ENCODE results near the gene DOCK11.

DOCK11 gene

DNA sequence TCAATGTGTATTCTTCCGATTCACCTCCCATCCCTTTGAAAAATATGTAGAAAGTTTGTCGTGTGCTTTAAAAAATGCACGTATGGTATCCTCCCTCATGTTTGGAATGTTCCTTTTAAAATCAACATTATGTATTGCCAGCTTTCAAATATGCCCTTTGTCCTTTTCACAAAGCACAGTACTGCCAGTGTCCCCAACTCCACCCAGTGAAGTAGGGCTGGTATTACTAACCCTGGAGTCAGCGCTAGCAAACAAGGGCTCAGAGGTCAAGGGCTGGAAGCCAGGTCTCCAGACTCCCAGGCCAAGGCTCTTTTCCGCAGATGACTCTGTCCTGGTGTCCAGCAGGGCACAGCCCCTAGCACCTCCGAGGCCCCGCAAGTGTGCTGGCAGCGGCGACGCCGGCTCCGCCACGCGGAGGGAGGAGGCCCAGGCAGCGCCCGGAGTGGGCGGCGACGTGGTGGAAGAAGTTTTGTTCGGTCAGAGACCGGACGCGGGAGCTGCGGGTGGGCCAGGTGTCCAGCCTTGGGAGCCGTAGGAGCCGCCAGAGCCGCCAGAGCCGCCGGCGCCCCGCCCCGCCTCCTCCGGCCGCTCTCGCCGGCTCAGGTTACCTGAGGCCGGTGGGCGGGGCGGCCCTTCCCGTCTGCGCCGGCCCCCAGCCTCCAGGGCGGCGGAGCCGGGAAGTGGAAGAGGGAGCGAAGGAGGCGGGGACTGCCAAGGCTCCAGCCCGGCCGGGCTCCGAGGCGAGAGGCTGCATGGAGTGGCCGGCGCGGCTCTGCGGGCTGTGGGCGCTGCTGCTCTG lies 231.5 kb downstream of the DOCK11 start, which contains the start of gene IL13RA1 (continued):
- TF ChIP-seq, protein P1, sequence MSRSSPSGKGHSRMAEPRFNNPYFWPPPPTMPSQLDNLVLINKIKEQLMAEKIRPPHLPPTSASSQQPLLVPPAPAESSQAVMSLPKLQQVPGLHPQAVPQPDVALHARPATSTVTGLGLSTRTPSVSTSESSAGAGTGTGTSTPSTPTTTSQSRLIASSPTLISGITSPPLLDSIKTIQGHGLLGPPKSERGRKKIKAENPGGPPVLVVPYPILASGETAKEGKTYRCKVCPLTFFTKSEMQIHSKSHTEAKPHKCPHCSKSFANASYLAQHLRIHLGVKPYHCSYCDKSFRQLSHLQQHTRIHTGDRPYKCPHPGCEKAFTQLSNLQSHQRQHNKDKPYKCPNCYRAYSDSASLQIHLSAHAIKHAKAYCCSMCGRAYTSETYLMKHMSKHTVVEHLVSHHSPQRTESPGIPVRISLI (tag by site-specific recombination; IDR thresholded peaks at IDR 0.05), result peak; percentile 74; the same call in 1 of the 2 replicates
- peak; percentile 44; the same call in 1 of the 2 replicates for TF ChIP-seq SP2 (tag by site-specific recombination; IDR thresholded peaks at IDR 0.05)
- TF ChIP-seq ZNF629 (tag by site-specific recombination; IDR thresholded peaks at IDR 0.05), result 0 out of 2 replicates have a peak, but pooled peaks have one; percentile 15
- TF ChIP-seq SCRT2 (tag by site-specific recombination; IDR thresholded peaks at IDR 0.05), result no peak
- TF ChIP-seq ZNF157 (tag by site-specific recombination; IDR thresholded peaks at IDR 0.05), result no peak
- TF ChIP-seq KLF7 (tag by site-specific recombination; IDR thresholded peaks at IDR 0.05; ENCODE audit: borderline replicate concordance), result no peak
- peak; percentile 98 for TF ChIP-seq ZNF610 (tag by site-specific recombination; IDR thresholded peaks at IDR 0.05; ENCODE audit: borderline replicate concordance)
- TF ChIP-seq, protein P2, sequence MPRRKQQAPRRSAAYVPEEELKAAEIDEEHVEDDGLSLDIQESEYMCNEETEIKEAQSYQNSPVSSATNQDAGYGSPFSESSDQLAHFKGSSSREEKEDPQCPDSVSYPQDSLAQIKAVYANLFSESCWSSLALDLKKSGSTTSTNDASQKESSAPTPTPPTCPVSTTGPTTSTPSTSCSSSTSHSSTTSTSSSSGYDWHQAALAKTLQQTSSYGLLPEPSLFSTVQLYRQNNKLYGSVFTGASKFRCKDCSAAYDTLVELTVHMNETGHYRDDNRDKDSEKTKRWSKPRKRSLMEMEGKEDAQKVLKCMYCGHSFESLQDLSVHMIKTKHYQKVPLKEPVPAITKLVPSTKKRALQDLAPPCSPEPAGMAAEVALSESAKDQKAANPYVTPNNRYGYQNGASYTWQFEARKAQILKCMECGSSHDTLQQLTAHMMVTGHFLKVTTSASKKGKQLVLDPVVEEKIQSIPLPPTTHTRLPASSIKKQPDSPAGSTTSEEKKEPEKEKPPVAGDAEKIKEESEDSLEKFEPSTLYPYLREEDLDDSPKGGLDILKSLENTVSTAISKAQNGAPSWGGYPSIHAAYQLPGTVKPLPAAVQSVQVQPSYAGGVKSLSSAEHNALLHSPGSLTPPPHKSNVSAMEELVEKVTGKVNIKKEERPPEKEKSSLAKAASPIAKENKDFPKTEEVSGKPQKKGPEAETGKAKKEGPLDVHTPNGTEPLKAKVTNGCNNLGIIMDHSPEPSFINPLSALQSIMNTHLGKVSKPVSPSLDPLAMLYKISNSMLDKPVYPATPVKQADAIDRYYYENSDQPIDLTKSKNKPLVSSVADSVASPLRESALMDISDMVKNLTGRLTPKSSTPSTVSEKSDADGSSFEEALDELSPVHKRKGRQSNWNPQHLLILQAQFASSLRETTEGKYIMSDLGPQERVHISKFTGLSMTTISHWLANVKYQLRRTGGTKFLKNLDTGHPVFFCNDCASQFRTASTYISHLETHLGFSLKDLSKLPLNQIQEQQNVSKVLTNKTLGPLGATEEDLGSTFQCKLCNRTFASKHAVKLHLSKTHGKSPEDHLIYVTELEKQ (tag by site-specific recombination; IDR thresholded peaks at IDR 0.05; ENCODE audit: borderline replicate concordance), result no peak
- no peak for TF ChIP-seq ZNF555 (tag by site-specific recombination; conservative IDR thresholded peaks at IDR 0.05)
- no peak for TF ChIP-seq ZNF350 (tag by site-specific recombination; IDR thresholded peaks at IDR 0.05)
- TF ChIP-seq ZNF660 (tag by site-specific recombination; IDR thresholded peaks at IDR 0.05), result no peak
- no peak for TF ChIP-seq ZNF513 (tag by site-specific recombination; IDR thresholded peaks at IDR 0.05)
- no peak for TF ChIP-seq ZSCAN16 (tag by site-specific recombination; IDR thresholded peaks at IDR 0.05)
- TF ChIP-seq ZNF571 (tag by site-specific recombination; IDR thresholded peaks at IDR 0.05), result no peak
- TF ChIP-seq ZNF324 (tag by site-specific recombination; IDR thresholded peaks at IDR 0.05), result no peak
- TF ChIP-seq ZSCAN30 (tag by site-specific recombination; IDR thresholded peaks at IDR 0.05), result peak; percentile 57; the same call in 1 of the 2 replicates
- TF ChIP-seq ZNF670 (tag by site-specific recombination; IDR thresholded peaks at IDR 0.05; ENCODE audit: low read depth), result no peak
- TF ChIP-seq, protein P3, sequence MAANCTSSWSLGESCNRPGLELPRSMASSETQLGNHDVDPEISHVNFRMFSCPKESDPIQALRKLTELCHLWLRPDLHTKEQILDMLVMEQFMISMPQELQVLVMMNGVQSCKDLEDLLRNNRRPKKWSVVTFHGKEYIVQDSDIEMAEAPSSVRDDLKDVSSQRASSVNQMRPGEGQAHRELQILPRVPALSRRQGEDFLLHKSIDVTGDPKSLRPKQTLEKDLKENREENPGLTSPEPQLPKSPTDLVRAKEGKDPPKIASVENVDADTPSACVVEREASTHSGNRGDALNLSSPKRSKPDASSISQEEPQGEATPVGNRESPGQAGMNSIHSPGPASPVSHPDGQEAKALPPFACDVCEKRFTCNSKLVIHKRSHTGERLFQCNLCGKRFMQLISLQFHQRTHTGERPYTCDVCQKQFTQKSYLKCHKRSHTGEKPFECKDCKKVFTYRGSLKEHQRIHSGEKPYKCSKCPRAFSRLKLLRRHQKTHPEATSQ (tag by site-specific recombination; IDR thresholded peaks at IDR 0.05), result no peak; the same call in 1 of the 2 replicates
- TF ChIP-seq ZNF658 (tag by site-specific recombination; IDR thresholded peaks at IDR 0.05), result no peak
- TF ChIP-seq, protein P4, sequence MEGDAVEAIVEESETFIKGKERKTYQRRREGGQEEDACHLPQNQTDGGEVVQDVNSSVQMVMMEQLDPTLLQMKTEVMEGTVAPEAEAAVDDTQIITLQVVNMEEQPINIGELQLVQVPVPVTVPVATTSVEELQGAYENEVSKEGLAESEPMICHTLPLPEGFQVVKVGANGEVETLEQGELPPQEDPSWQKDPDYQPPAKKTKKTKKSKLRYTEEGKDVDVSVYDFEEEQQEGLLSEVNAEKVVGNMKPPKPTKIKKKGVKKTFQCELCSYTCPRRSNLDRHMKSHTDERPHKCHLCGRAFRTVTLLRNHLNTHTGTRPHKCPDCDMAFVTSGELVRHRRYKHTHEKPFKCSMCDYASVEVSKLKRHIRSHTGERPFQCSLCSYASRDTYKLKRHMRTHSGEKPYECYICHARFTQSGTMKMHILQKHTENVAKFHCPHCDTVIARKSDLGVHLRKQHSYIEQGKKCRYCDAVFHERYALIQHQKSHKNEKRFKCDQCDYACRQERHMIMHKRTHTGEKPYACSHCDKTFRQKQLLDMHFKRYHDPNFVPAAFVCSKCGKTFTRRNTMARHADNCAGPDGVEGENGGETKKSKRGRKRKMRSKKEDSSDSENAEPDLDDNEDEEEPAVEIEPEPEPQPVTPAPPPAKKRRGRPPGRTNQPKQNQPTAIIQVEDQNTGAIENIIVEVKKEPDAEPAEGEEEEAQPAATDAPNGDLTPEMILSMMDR (tag by site-specific recombination; IDR thresholded peaks at IDR 0.05), result peak; percentile 20; the same call in 1 of the 2 replicates
- no peak for TF ChIP-seq ZNF155 (tag by site-specific recombination; IDR thresholded peaks at IDR 0.05)
- TF ChIP-seq ZNF132 (tag by site-specific recombination; IDR thresholded peaks at IDR 0.05; ENCODE audit: borderline replicate concordance), result no peak

Measured in HEK293 (cell line).